HG03520 (cell line): ENCODE results near the gene GNS.

Experiments used
- ATAC-seq: cut with Tn5 transposase; IDR thresholded peaks from one replicate; pipeline ENCODE4 v1.9.1; 2021; ENCODE audit warnings: mild to moderate bottlenecking, moderate library complexity; ENCODE audit not compliant: unreplicated experiment

The GNS gene

DNA sequence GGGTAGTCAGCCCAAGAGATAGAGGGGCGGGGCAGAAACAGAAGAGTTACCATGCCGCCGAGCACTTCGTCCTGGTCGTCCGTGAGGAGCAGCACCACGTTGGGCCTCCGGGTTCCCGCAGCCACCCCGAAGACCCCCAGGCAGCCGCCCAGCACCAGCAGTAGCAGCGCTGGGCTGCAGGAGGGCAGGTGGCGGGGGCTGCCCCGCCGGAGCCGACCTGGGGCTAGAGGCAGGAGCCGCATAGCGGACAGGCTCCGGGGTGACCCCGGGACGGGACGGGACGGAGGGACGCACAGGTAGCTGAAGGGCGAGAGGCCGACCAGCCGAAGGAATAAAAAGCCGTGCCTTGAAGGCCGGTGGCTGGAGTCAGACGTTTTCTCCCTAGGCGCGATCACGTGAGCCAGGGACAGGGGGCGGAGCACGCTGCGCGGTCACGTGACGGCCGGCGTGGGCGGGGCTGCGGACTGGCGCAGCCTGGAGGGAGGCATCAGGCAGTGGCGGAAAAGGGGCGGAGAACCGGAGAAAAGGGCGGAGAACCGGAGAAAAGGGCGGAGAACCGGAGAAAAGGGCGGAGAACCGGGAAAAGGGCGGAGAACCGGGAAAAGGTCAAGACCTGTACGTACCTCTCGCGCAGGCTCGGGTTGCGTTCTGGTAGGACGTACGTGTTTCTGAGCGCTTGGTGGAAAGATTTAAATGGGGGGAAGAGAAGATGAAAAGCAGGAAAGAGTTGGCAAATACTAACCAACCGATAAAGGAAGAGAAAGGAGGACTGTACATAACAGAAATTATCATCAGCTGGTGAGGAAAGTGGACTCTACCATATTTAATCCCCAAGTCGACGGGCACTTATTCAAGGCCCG is at the start of gene GNS:
GNS (minus strand) TSS at position 372 of the 860 bp plus-strand sequence; CDS start at position 242, 130 bp downstream.
- peak; percentile 79 for ATAC-seq

DNA sequence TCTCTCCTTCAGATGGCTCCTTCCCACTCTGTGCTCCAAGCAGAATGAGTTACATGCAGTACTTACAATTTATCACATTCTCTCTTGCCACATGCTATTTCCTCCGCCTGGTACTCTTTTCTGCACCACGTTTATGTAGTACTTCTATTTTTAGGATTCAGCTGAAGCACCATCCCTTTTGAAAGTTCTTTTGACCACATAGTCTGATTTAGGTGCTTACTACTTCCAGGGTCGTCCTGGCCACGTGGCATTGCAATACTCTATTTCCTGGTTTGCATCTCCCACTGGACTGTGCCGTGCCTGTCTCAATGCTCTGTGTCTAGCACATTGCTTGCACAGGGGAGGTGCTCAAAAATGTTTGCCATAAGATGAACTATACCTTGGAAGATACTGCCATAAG is 48.9 kb upstream of the GNS start:
- no peak for ATAC-seq

DNA sequence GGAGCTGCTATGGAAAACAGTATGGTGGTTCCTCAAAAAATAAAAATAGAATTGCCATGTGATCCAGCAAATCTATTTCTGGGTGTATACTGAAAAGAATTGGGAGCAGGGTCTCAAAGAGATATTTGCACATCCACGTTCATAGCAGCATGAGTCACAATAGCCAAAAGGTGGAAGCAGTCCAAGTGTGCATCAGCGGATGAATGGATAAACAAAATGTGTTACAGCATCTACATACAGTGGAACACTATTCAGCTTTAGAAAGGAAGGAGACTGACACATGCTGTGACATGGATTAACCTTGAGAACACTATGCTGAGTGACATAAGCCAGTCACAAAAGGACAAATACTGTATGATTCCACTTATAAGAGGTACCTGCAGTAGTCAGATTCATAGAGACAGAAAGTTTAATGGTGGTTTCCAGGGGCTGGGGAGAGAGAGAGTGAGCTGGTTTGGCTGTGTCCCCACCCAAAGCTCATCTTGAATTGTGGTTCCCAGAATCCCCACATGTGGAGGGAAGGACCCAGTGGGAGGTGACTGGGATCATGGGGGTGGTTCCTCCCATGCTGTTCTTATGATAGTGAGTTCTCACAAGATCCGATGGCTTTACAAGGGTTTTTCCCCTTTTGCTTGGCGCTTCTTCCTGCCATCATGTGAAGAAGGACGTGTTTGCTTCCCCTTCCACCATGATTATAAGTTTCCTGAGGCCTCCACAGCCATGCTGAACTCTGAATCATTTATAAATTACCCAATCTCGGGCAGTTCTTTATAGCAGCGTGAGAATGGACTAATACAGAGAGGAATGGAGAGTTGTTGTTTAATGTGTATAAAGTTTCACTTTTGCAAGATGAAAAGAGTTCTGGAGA is 47.6 kb upstream of the GNS start:
- no peak for ATAC-seq

DNA sequence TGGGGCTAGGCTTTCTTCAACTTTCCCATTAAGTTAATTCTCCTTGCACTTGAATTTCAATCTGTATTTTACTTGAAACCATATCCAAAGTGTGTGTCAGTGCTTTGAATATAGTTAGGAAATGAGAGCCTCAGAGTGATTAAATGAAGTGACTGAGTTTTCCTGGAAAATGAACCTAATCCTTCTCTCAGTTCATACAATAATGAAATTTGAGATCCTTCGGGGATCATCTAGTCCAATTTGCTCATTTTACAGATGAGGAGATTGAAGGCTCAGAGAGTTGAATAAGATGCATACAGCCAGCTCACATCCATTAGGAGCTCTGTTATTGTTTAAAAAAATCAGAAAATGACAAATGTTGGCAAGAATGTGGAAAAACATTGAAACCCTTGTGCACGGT is 47.0 kb upstream of the GNS start:
- ATAC-seq, result no peak

DNA sequence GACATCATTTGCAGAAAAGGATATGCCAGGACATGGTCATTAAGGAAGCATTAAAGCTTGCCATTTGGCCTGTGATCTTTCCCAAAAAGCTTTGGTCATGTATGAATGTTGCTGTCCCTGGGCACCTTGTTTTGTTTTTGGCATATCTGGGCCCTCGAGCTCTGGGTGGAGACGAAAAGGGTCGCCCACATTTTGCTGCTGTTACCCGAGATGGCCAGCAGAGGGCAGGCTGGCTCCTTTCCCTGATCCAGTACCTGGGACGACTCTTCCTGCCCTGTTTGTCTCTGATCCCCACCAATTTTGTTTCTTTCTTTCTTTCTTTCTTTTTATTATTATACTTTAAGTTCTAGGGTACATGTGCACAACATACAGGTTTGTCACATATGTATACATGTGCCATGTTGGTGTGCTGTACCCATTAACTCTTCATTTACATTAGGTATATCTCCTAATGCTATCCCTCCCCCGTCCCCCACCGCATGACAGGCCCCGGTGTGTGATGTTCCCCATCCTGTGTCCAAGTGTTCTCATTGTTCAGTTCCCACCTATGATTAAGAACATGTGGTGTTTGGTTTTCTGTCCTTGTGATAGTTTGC is 43.1 kb upstream of the GNS start:
- ATAC-seq, result peak; percentile 48

DNA sequence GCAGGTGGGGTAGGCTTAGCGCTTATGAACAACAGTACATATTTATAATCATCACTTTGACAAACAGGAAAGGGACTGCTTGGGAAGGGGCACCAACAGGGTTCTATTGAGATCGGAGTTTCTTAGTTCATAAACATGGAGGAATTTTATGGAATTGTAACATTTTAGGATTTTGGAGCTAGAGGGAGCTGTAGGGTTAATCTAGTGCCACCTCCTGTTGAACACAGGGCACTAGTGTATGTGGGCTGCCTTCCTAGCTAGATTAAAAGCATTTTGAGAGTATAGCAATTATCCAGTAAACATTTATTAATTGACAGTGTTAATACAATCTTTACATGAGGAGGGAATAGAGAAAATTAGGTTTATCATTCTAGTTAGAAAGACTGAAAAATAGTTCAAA is 42.2 kb upstream of the GNS start:
- no peak for ATAC-seq

DNA sequence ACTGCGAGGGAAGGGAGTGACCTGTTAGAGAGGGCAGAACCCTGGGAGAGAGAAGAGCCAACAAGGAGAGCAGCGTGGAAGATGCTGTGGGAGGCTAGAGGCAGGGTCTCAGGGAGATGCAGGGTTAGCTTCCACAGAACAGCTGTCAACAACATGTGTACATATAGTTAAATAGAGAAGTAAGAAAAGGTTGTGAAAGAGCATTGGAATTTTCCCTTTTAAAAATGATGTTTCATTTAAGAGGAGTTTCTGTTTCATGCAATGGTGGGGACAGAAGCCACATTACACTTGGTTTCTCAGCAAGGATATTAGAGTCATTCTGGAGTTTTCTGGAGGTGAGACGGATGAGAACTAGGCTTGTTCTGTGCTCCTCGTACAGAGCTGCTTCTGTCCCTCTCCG is 41.4 kb upstream of the GNS start:
- peak; percentile 55 for ATAC-seq

DNA sequence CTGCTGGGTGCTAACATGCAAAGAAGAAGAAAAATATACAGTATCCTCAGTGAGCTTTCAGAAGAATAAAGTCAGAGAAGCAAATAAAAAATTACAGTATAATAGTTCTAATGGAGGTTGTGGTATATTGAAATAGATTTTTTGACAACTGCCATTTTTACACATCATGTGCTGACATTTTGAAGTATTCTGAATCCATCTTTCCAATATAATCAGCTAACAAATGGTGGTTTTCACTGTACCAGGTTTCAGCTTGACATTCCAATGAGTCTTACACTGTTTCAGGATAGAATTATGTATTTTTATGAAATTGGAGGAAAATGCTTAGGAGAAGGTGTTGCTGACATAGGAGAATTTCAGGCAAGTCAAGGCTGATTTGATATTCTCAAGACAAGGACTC is 39.0 kb upstream of the GNS start:
- ATAC-seq, result no peak

DNA sequence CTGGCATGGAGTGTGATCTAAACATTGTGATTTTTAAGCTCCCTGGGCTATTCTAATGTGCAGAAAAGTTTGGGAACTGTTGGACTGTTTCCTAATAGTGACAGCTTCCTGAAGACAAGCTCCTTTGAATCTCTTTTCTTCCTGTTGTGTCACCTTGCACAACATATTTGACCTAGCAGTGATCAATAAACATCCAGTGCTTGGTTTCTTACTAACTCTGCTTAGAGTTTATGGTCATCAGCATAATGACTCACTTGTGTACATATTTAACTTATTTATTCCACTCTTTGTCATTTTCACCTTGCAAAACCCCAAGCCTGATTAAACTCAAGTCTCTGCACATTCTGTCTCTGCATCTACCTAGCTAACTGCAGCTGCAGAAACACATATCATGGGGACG is 38.0 kb upstream of the GNS start:
- ATAC-seq, result no peak

DNA sequence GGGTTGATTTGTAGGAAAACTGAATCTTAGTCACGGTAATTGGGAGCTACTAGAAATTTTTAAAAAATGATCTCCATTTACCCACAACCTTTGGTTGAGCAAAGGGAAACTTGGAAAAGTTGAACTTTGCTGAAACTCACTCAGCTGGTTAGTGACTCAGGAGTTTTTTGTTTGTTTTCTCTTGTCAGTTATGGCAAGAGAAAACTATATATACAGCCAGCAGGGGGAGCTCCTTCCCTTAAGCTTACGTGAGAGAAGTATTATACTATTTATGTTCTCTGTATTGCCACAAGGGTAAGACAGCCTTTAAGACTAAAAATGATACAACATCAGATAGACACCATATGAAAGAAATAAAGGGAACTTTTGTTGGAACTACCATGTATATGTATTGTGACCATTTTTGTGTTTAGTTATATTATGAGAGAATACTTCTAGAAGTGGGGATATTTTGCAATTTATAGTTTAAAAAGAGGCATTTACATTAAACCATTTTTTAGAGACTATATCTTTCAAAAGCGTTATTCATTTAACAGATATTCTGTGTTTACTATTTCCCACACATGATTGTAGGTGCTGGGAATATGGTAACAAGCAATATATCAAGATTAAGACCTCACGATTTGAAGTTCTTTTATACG is 37.1 kb upstream of the GNS start:
- ATAC-seq, result peak; percentile 79

DNA sequence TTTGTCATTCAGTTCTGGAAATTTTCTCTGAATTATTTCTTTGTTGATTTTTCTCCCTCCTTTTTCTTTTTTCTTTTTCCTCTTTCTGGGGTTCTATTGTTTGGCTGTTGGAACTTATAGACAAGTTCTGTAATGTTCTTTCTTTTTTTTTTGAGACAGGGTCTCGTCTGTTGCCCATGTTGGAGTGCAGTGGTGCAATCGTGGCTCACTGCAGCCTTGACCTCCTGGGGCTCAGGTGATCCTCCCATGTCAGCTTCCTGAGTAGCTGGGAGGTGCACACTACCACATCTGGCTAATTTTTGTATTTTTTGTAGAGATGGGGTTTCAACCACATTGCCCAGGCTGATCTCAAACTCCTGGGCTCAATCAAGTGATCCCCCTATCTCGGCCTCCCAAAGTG is 35.1 kb upstream of the GNS start:
- no peak for ATAC-seq

DNA sequence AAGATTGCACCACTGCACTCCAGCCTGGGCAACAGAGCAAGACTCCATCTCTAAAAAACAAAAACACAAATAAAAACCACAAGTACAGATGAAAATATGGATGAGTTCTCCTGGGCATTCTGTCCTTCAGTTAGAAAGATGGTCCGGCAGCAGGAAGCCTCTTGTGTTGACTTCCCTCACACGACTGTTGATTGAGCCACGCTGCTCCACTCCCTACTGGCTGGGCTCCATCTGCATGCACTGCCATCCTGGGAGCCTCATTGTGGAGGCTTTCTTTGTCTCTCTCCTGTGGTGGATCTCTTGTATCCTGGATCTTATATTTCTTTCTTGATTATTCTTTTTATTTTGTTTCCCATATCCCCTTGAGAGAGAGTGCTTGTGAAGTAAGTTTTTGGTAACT is 34.4 kb upstream of the GNS start:
- ATAC-seq, result no peak

DNA sequence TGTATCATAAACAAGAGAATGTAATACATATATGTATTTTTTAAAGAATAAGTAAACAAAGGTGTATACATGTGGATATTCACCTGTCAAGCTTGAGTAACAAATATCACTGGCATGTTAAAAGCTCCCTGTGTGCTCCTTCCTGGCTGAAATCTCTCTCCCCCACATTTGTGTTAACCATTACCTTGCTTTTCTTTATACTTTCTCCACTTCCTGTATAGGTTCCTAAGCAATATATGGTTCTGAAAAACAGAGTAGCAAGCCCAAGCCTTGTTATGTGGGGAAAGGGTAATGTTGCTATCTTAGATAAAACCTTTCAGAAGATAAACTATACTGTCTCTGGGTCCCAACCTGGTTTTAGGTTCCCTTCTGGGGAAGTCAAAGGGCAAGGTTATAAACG is 32.9 kb upstream of the GNS start:
- ATAC-seq, result no peak

DNA sequence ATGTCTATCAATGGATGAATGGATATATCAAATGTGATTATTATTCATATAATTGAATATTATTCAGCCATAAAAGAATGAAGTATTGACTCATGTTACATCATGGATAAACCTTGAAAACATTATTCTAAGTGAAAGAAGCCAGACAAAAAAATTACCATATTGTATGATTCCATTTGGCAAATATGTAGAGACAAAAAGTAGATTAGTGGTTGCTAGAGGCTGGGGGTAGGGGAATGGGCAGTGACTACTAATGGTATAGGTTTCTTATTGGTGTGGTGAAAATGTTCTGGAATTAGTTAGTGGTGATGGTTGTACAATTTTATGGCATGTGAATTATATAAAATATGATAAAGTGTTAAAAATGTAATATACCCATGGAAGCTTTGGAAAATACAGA is 31.8 kb upstream of the GNS start:
- ATAC-seq, result no peak

DNA sequence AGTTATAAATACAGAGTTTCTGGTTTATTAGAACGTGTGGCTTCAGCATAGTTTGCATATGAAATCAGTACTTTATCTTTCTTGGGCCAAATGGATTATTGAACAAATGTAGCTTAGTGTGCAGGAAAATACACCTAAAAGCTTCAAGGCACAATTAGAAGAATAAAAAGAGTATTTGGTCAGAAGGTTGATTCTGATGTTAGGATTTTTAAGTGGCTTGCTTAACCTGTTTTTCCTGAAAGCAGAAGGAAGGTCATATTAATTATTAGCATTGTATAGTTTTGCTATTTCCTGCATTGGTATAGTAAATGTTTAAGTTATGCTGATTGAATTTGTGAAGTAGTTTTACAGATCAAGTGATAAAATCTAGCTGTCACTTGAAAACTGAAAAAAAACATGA is 31.0 kb upstream of the GNS start:
- ATAC-seq, result no peak

DNA sequence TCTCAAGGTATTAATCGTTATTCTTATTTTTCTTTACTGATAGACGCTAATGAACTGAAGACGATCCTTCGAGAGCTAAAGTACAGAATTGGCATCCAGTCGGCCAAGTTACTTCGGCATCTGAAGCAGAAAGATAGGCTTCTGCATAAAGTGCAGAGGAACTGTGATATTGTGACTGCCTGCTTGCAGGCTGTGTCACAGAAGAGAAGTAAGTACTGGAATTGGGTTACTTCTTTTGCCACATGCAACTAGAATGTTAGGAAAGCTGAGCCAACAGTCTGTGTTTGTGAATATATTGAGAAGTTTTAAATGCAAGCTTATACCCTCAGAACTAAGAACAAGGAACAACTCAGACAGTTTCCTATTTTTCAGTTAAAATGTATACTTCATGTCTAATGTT is 26.6 kb upstream of the GNS start:
- ATAC-seq, result no peak

DNA sequence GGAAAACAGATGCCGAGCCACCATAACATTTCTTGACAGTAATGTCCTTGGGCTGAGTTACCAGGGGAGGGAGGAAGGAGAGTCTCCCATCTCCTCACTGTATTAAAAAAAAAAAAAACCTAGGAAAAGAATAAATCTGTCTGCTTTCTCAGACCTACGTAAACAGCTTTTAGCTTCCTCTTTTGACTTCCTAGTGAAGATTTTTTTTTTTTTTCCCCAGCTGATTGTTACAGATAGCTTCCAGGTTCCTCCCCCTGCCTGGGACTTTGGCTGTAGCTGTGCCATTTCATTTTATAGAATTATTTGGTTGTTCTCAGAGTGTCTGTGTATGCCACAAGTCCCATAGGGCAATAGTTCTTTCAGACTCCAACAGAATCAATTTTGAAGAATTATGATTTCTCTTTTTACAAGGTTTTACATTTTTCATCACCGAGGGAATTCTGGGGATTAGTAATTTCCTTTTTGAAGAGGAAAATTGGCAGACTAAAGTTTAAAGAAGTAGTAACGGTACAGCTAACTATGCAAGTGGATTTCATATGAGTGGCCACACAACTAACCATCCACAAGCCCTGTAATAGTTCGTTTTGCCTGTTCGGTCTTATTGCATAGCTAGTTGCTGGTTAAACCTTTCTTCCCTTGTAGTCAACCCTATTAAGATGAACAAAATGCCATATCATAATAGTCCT is 23.1 kb upstream of the GNS start:
- ATAC-seq, result no peak

DNA sequence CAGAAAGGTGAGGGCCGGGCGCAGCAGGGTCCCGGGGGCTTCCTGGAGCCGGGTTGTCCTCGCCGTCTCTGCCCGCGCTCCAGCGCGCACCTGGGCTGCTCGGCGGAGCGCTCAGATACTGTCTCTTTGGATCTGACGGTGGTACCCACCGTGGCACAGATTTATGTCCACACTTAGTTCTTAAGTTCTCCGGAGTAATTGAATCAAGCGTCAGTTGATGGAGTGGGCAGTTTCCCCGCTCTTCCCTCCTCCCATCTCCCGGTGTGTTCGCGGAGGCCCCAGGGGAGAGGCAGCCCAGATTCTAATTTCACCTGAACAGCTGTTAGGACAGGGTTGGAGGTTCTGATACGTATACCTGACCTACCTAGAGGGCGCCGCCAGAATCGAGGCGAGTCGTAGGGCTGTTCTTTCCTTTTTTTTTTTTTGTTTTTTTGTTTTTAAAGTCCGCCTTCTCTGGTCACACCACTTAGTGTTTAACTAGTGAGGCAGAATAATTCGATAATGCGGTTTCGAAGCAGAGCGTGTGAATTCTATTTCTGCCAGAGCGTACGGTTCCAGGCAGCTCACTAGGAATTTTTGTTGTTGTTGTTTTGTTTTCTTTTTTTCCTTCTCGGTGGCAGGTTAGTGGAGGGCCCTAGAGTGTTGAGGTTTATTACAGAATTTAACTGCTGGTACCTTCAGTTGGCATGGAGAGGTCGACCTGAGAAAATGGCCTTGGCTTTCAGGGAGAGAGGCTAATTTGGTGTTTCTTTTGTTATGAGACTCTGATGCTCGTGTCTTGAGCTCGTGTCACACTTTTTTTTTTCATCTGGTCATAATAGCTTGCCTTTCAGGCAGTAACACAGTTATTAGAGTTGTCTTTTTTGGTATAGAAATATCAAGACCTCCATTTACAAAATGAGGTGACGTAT is 22.3 kb upstream of the GNS start:
- ATAC-seq, result no peak

DNA sequence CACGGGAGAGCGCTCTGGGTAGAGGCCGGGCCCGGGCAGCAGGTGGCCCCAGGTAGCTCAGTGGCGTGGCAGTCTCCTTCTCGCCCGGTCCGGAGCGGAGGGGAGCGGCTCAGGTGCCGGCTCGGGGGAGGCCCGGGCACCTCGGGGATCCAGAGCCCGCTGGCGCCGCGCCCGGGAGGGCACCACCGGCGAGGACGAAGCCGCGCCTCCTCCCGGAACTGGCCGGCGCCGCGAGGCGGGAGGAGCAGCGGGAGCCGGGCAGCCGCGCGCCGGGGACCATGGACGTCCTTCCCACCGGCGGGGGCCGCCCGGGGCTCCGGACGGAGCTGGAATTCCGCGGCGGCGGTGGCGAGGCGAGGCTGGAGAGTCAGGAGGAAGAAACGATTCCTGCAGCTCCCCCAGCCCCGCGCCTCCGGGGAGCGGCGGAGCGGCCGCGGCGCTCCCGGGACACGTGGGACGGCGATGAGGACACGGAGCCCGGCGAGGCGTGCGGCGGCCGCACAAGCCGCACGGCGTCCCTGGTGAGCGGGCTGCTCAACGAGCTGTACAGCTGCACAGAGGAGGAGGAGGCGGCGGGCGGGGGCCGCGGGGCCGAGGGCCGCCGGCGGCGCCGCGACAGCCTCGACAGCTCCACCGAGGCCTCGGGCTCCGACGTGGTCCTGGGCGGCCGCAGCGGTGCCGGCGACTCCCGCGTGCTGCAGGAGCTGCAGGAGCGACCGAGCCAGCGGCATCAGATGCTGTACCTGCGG is 21.5 kb upstream of the GNS start:
- ATAC-seq, result no peak
